EL (cell line): ENCODE measurements around the gene EMD.
"Not testable (repeated sequence)": the region's sequence is repeated elsewhere in the genome, so short reads cannot be mapped to it uniquely, and the experiment has no call there.

Experiments
- DNase-seq: peaks from one replicate; pipeline ENCODE4 v3.0.0-alpha.2; 2016

The EMD gene

GRCh38 chrX:154378799-154379568, at the start of gene EMD:
Gene EMD, plus strand, starts transcription at chrX:154379295. Its CDS starts 190 bp downstream, at chrX:154379485.
- peak; percentile 97 for DNase-seq

GRCh38 chrX:154332561-154332960, 46.5 kb upstream of the EMD start:
- no peak for DNase-seq

- no peak for DNase-seq
Measured at GRCh38 chrX:154333116-154333515, 46.0 kb upstream of the EMD start.

GRCh38 chrX:154333837-154334271, 45.2 kb upstream of the EMD start:
- no peak for DNase-seq

GRCh38 chrX:154334496-154334895, 44.6 kb upstream of the EMD start:
- DNase-seq: no peak

- DNase-seq: not testable (repeated sequence)
Measured at GRCh38 chrX:154341399-154342298, 37.4 kb upstream of the EMD start.

- not testable (repeated sequence) for DNase-seq
Measured at GRCh38 chrX:154343063-154343462, 36.0 kb upstream of the EMD start.

- not testable (repeated sequence) for DNase-seq
Measured at GRCh38 chrX:154343620-154344019, 35.5 kb upstream of the EMD start.

GRCh38 chrX:154348114-154348531, 31.0 kb upstream of the EMD start:
- DNase-seq: peak; percentile 40

- DNase-seq: peak; percentile 1
Measured at GRCh38 chrX:154348646-154349358, 30.3 kb upstream of the EMD start.

GRCh38 chrX:154349359-154349935, 29.6 kb upstream of the EMD start:
- peak; percentile 8 for DNase-seq

GRCh38 chrX:154349979-154350378, 29.1 kb upstream of the EMD start:
- DNase-seq: peak; percentile 3

GRCh38 chrX:154350429-154351182, 28.5 kb upstream of the EMD start:
- DNase-seq: peak; percentile 3

GRCh38 chrX:154351183-154352011, 27.7 kb upstream of the EMD start:
- peak; percentile 2 for DNase-seq

- peak; percentile 2 for DNase-seq
Measured at GRCh38 chrX:154352012-154352401, 27.1 kb upstream of the EMD start.

- peak; percentile 1 for DNase-seq
Measured at GRCh38 chrX:154352466-154352865, 26.6 kb upstream of the EMD start.

- peak; percentile 1 for DNase-seq
Measured at GRCh38 chrX:154353172-154353843, 25.8 kb upstream of the EMD start.

GRCh38 chrX:154354013-154354412, 25.1 kb upstream of the EMD start:
- no peak for DNase-seq

- no peak for DNase-seq
Measured at GRCh38 chrX:154354516-154354915, 24.6 kb upstream of the EMD start.

GRCh38 chrX:154355094-154355775, 23.9 kb upstream of the EMD start:
- DNase-seq: no peak
